ENCODE results near the gene METTL2B.
"Not testable (repeated sequence)": the region's sequence is repeated elsewhere in the genome, so short reads cannot be mapped to it uniquely, and the experiment has no call there.

METTL2B gene

GRCh38 chr7:128455543-128456254 is 20.8 kb upstream of the METTL2B start, which contains the start of gene HILPDA:
TSS of gene HILPDA (plus strand) at chr7:128455878. CDS start at chr7:128457269, 1,391 bp downstream.
- peak; percentile 91 for DNase-seq

GRCh38 chr7:128456255-128456725 is 20.3 kb upstream of the METTL2B start:
- no peak for DNase-seq

GRCh38 chr7:128457385-128457784 is 19.2 kb upstream of the METTL2B start:
- not testable (repeated sequence) for DNase-seq

GRCh38 chr7:128458956-128459355 is 17.6 kb upstream of the METTL2B start:
- no peak for DNase-seq

GRCh38 chr7:128459394-128459878 is 17.1 kb upstream of the METTL2B start:
- DNase-seq: peak; percentile 66

- DNase-seq: no peak
These were observed 14.1 kb upstream of the METTL2B start for GRCh38 chr7:128462460-128462859.

GRCh38 chr7:128463345-128463744 is 13.2 kb upstream of the METTL2B start:
- DNase-seq: not testable (repeated sequence)

GRCh38 chr7:128463933-128464332 is 12.6 kb upstream of the METTL2B start:
- DNase-seq: not testable (repeated sequence)

- DNase-seq: not testable (repeated sequence)
These were observed 9.7 kb upstream of the METTL2B start for GRCh38 chr7:128466871-128467270.

- not testable (repeated sequence) for DNase-seq
These were observed 765 bp downstream of the METTL2B start for GRCh38 chr7:128477336-128477690.

- DNase-seq: not testable (repeated sequence)
These were observed 2.5 kb downstream of the METTL2B start for GRCh38 chr7:128479082-128479481.

GRCh38 chr7:128488134-128488533 is 11.6 kb downstream of the METTL2B start:
- not testable (repeated sequence) for DNase-seq

- no peak for DNase-seq
These were observed 20.9 kb downstream of the METTL2B start for GRCh38 chr7:128497405-128497804.

- not testable (repeated sequence) for DNase-seq
These were observed 28.9 kb downstream of the METTL2B start for GRCh38 chr7:128505416-128505815.

GRCh38 chr7:128506819-128507218 is 30.3 kb downstream of the METTL2B start:
- peak; percentile 23 for DNase-seq

- not testable (repeated sequence) for DNase-seq
These were observed 30.9 kb downstream of the METTL2B start for GRCh38 chr7:128507321-128507993.

GRCh38 chr7:128511692-128512091 is 35.1 kb downstream of the METTL2B start:
- not testable (repeated sequence) for DNase-seq

GRCh38 chr7:128515232-128515631 is 38.7 kb downstream of the METTL2B start:
- not testable (repeated sequence) for DNase-seq

GRCh38 chr7:128517023-128517422 is 40.5 kb downstream of the METTL2B start:
- DNase-seq: not testable (repeated sequence)

- peak; percentile 85 for DNase-seq
These were observed 46.8 kb downstream of the METTL2B start for GRCh38 chr7:128523226-128523931.

- DNase-seq: not testable (repeated sequence)
These were observed 47.5 kb downstream of the METTL2B start for GRCh38 chr7:128523932-128524524.

GRCh38 chr7:128525584-128525983 is 49.0 kb downstream of the METTL2B start:
- not testable (repeated sequence) for DNase-seq

GRCh38 chr7:128526062-128526466 is 49.5 kb downstream of the METTL2B start:
- not testable (repeated sequence) for DNase-seq

All from activated gamma-delta T cell treated with Interleukin-2 at 50 U/mL for 16 hours (primary cell).